NOMO-1 treated with dmso at 0.1 percent for 144 hours (cell line): ENCODE measurements around the gene AGFG2.
"Not testable (repeated sequence)": the region's sequence is repeated elsewhere in the genome, so short reads cannot be mapped to it uniquely, and the experiment has no call there.

Experiments
- DNase-seq: peaks from one replicate; lab custom pipeline; 2025; ENCODE audit not compliant: unreplicated experiment; lab: John Stamatoyannopoulos, UW

Gene AGFG2

GRCh38 chr7:100538654-100539435 lies at the start of gene AGFG2:
AGFG2 (plus strand) TSS chr7:100539203; CDS start chr7:100539347, 144 bp downstream.
- DNase-seq = peak; percentile 100

- DNase-seq = peak; percentile 68
Observed at GRCh38 chr7:100489824-100490223, 49.2 kb upstream of the AGFG2 start.

- DNase-seq = no peak
Observed at GRCh38 chr7:100490483-100491191, 48.4 kb upstream of the AGFG2 start.

- no peak for DNase-seq
Observed at GRCh38 chr7:100491192-100491578, 47.8 kb upstream of the AGFG2 start.

GRCh38 chr7:100492738-100493475 lies 46.1 kb upstream of the AGFG2 start:
- no peak for DNase-seq

GRCh38 chr7:100493476-100494264 lies 45.3 kb upstream of the AGFG2 start:
- DNase-seq = no peak

- no peak for DNase-seq
Observed at GRCh38 chr7:100496509-100496908, 42.5 kb upstream of the AGFG2 start.

GRCh38 chr7:100500743-100501142 lies 38.3 kb upstream of the AGFG2 start:
- DNase-seq = not testable (repeated sequence)

- DNase-seq = not testable (repeated sequence)
Observed at GRCh38 chr7:100504031-100504430, 35.0 kb upstream of the AGFG2 start.

- DNase-seq = no peak
Observed at GRCh38 chr7:100504887-100505611, 34.0 kb upstream of the AGFG2 start.

- DNase-seq = no peak
Observed at GRCh38 chr7:100506356-100506923, 32.6 kb upstream of the AGFG2 start.

GRCh38 chr7:100509231-100509630 lies 29.8 kb upstream of the AGFG2 start:
- DNase-seq = no peak

- no peak for DNase-seq
Observed at GRCh38 chr7:100510437-100511239, 28.4 kb upstream of the AGFG2 start.

- DNase-seq = no peak
Observed at GRCh38 chr7:100513212-100513810, 25.7 kb upstream of the AGFG2 start.

- no peak for DNase-seq
Observed at GRCh38 chr7:100515072-100515532, 23.9 kb upstream of the AGFG2 start.

- no peak for DNase-seq
Observed at GRCh38 chr7:100516135-100516812, 22.7 kb upstream of the AGFG2 start.

GRCh38 chr7:100517305-100517704 lies 21.7 kb upstream of the AGFG2 start:
- no peak for DNase-seq

- no peak for DNase-seq
Observed at GRCh38 chr7:100519580-100519979, 19.4 kb upstream of the AGFG2 start.
